ENCODE results near the gene ZNF579. TPM values are rescaled to one million over a fixed set of nuclear protein-coding genes. Genes with fewer than 3 reads are reported as not detected.
A peak's percentile ranks its signal among the peaks of the same experiment; 100 is the strongest.

ZNF579 gene
- total and polyA plus RNA-seq, 2 of the 13 experiments (the other 11 are each of a cell fraction or from before 2014, with no cell fraction given): 2.1 to 2.9 TPM

DNA sequence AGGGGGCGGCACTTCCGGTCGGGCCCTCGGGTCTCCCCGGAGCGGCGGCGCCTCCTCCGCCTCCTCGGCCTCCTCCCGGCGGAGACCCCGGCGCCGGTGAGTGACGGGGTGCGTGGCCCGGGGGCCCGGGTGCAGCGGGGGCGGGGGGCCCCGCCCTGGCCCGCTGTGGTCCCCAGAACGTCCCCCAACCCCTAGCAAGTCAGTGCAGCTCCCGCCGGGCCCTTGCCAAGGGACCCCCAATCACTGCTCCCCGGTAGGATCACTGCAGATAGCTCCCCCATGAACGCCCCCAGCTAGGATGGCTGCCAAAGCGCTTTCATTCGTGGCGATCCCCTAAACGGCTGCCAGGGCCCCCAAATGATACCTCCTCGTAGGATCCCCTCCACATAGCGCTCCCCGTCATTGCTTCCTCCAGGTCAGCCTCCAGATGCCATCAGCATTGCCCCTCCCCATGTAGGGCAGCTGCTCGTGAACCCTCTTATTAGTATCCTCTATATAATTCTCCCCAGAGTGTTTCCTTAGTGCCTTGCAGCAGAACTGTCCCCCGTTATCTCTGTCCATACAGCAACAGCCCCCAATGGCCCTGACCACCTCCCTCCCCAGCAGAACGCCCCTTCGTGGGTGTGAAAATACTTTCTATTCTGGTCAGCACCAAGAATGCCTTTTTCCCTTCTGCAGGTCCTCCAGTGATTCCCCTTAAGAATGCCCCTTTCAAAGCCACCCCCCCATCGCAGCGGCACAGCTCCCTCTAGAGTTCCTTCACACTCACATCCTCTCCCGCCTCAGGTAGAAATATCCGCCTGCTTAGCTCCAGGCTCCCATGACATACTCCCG is 25.2 kb upstream of the ZNF579 start, which contains the start of gene ZNF865 (continued):
- no peak for TF ChIP-seq HES4 (CRISPR knock-in tag; IDR thresholded peaks at IDR 0.05; ENCODE audit: borderline replicate concordance)
- TF ChIP-seq ZBTB1 (CRISPR knock-in tag; IDR thresholded peaks at IDR 0.05; ENCODE audit: borderline replicate concordance): no peak
- 0 out of 2 replicates have a peak, but pooled peaks have one; percentile 70 for TF ChIP-seq EED (CRISPR knock-in tag; IDR thresholded peaks at IDR 0.05)
- TF ChIP-seq KLF6 (CRISPR knock-in tag; IDR thresholded peaks at IDR 0.05): no peak
- TF ChIP-seq ZNF292 (CRISPR knock-in tag; IDR thresholded peaks at IDR 0.05; ENCODE audit: borderline replicate concordance, low read depth): no peak
- TF ChIP-seq ZBTB3 (CRISPR knock-in tag; IDR thresholded peaks at IDR 0.05; ENCODE audit: borderline replicate concordance, low read depth): no peak
- 0 out of 2 replicates have a peak, but pooled peaks have one; percentile 28 for TF ChIP-seq ZNF44 (CRISPR knock-in tag; IDR thresholded peaks at IDR 0.05)
- TF ChIP-seq ATAD3A (CRISPR knock-in tag; IDR thresholded peaks at IDR 0.05): no peak
- TF ChIP-seq ZNF616 (CRISPR knock-in tag; IDR thresholded peaks at IDR 0.05; ENCODE audit: low read depth): no peak
- TF ChIP-seq, protein P1, sequence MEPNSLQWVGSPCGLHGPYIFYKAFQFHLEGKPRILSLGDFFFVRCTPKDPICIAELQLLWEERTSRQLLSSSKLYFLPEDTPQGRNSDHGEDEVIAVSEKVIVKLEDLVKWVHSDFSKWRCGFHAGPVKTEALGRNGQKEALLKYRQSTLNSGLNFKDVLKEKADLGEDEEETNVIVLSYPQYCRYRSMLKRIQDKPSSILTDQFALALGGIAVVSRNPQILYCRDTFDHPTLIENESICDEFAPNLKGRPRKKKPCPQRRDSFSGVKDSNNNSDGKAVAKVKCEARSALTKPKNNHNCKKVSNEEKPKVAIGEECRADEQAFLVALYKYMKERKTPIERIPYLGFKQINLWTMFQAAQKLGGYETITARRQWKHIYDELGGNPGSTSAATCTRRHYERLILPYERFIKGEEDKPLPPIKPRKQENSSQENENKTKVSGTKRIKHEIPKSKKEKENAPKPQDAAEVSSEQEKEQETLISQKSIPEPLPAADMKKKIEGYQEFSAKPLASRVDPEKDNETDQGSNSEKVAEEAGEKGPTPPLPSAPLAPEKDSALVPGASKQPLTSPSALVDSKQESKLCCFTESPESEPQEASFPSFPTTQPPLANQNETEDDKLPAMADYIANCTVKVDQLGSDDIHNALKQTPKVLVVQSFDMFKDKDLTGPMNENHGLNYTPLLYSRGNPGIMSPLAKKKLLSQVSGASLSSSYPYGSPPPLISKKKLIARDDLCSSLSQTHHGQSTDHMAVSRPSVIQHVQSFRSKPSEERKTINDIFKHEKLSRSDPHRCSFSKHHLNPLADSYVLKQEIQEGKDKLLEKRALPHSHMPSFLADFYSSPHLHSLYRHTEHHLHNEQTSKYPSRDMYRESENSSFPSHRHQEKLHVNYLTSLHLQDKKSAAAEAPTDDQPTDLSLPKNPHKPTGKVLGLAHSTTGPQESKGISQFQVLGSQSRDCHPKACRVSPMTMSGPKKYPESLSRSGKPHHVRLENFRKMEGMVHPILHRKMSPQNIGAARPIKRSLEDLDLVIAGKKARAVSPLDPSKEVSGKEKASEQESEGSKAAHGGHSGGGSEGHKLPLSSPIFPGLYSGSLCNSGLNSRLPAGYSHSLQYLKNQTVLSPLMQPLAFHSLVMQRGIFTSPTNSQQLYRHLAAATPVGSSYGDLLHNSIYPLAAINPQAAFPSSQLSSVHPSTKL (CRISPR knock-in tag; IDR thresholded peaks at IDR 0.05): 0 out of 2 replicates have a peak, but pooled peaks have one; percentile 26
- no peak for TF ChIP-seq ZBTB42 (CRISPR knock-in tag; IDR thresholded peaks at IDR 0.05)
- no peak for TF ChIP-seq PTBP1 (IDR thresholded peaks at IDR 0.05; ENCODE audit: low read depth, low read length, poor library complexity, severe bottlenecking)
- TF ChIP-seq, protein P2, sequence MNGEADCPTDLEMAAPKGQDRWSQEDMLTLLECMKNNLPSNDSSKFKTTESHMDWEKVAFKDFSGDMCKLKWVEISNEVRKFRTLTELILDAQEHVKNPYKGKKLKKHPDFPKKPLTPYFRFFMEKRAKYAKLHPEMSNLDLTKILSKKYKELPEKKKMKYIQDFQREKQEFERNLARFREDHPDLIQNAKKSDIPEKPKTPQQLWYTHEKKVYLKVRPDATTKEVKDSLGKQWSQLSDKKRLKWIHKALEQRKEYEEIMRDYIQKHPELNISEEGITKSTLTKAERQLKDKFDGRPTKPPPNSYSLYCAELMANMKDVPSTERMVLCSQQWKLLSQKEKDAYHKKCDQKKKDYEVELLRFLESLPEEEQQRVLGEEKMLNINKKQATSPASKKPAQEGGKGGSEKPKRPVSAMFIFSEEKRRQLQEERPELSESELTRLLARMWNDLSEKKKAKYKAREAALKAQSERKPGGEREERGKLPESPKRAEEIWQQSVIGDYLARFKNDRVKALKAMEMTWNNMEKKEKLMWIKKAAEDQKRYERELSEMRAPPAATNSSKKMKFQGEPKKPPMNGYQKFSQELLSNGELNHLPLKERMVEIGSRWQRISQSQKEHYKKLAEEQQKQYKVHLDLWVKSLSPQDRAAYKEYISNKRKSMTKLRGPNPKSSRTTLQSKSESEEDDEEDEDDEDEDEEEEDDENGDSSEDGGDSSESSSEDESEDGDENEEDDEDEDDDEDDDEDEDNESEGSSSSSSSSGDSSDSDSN (CRISPR knock-in tag; IDR thresholded peaks at IDR 0.05): 0 out of 2 replicates have a peak, but pooled peaks have one; percentile 23
- TF ChIP-seq, protein P3, sequence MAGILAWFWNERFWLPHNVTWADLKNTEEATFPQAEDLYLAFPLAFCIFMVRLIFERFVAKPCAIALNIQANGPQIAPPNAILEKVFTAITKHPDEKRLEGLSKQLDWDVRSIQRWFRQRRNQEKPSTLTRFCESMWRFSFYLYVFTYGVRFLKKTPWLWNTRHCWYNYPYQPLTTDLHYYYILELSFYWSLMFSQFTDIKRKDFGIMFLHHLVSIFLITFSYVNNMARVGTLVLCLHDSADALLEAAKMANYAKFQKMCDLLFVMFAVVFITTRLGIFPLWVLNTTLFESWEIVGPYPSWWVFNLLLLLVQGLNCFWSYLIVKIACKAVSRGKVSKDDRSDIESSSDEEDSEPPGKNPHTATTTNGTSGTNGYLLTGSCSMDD (CRISPR knock-in tag; IDR thresholded peaks at IDR 0.05): no peak
- 0 out of 2 replicates have a peak, but pooled peaks have one; percentile 4 for TF ChIP-seq MYC (CRISPR knock-in tag; IDR thresholded peaks at IDR 0.05; ENCODE audit: borderline replicate concordance)
- TF ChIP-seq, protein P4, sequence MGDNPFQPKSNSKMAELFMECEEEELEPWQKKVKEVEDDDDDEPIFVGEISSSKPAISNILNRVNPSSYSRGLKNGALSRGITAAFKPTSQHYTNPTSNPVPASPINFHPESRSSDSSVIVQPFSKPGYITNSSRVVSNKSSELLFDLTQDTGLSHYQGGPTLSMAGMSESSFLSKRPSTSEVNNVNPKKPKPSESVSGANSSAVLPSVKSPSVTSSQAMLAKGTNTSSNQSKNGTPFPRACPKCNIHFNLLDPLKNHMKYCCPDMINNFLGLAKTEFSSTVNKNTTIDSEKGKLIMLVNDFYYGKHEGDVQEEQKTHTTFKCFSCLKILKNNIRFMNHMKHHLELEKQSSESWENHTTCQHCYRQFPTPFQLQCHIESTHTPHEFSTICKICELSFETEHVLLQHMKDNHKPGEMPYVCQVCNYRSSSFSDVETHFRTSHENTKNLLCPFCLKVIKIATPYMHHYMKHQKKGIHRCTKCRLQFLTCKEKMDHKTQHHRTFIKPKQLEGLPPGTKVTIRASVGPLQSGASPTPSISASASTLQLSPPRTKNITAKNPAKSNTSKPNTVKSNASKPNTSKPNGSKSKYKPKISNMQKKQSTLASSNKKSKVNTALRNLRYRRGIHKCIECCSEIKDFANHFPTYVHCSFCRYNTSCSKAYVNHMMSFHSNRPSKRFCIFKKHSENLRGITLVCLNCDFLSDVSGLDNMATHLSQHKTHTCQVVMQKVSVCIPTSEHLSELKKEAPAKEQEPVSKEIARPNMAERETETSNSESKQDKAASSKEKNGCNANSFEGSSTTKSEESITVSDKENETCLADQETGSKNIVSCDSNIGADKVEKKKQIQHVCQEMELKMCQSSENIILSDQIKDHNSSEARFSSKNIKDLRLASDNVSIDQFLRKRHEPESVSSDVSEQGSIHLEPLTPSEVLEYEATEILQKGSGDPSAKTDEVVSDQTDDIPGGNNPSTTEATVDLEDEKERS (CRISPR knock-in tag; IDR thresholded peaks at IDR 0.05): 0 out of 2 replicates have a peak, but pooled peaks have one; percentile 23
- TF ChIP-seq ZNF136 (CRISPR knock-in tag; IDR thresholded peaks at IDR 0.05; ENCODE audit: low read depth): no peak
- TF ChIP-seq AKAP8 (CRISPR knock-in tag; IDR thresholded peaks at IDR 0.05): no peak
